GM21576 (cell line): ENCODE measurements around the gene SEPTIN8.

Source experiments
- ATAC-seq: cut with Tn5 transposase; IDR thresholded peaks from one replicate; pipeline ENCODE4 v1.9.1; 2021; ENCODE audit warnings: mild to moderate bottlenecking, moderate library complexity; ENCODE audit not compliant: unreplicated experiment

The SEPTIN8 gene, protein sequence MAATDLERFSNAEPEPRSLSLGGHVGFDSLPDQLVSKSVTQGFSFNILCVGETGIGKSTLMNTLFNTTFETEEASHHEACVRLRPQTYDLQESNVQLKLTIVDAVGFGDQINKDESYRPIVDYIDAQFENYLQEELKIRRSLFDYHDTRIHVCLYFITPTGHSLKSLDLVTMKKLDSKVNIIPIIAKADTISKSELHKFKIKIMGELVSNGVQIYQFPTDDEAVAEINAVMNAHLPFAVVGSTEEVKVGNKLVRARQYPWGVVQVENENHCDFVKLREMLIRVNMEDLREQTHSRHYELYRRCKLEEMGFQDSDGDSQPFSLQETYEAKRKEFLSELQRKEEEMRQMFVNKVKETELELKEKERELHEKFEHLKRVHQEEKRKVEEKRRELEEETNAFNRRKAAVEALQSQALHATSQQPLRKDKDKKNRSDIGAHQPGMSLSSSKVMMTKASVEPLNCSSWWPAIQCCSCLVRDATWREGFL

GRCh38 chr5:132777209-132778069, at the start of gene SEPTIN8:
SEPTIN8 (minus strand) TSS chr5:132777239; CDS start chr5:132777137, 102 bp downstream.
- peak; percentile 61 for ATAC-seq

DNA sequence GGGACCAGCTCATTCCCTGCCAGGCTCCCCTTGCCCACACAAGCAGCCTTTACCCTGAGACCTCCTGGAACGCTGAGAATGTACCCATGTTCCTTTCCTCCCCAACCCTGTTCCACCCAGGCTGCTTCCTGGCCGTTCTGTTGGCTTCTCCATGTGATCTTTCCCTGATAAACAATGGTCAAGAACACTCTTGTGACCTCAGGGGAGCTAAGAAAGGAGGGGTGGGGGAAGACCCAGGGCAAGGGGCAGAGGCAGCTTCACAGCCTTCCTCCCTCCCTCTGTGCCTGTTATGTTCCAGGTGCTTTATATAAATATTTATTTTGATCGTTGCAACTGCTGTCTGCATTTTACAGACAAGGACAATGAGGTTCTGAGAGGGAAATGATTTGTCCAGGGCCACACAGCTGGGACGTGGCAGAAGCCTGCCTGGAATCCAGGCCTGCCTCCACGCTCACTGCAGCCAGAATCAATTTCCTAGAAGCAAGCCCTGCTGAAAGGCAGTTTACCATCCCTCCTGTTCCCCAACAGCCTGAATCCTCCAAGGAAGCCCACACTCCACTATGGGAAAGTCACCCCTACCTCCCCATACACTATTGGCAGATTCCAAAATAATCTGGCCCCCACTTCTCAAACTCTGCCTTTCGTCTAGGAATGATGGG, 49.5 kb upstream of the SEPTIN8 start:
- ATAC-seq, result no peak

DNA sequence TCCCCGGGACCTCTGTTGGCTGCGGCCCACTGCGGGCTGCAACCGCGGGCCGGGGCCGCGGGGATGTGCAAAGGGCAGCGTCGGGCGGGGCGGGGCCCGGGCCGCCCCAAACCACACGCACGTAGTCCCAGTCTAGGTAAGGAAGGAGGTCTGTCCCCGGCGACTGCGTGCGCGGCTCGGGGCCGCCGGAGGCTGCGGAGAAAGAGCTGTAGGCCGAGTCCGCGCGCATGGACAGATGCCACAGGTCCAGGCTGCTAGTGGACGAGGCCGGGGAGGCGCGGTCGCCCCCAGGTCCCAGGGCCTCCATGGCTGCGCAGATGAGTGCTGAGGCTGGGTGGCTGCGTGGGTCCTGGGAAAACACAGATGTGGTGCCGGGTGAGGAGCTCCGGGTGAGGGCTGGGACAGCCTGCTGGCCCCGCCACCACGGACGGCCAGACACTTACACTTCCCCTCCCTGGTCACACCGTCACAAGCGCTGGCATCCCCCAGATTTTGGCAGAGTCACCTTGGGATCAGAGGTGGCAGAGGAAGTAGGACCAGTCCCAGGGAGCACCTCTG, 48.9 kb upstream of the SEPTIN8 start:
- ATAC-seq, result no peak

GRCh38 chr5:132825033-132825833, 48.2 kb upstream of the SEPTIN8 start:
- ATAC-seq, result no peak

- ATAC-seq, result no peak
These were observed 47.4 kb upstream of the SEPTIN8 start for GRCh38 chr5:132824426-132824825.

GRCh38 chr5:132823481-132824050, 46.5 kb upstream of the SEPTIN8 start:
- no peak for ATAC-seq

GRCh38 chr5:132822650-132823480, 45.8 kb upstream of the SEPTIN8 start:
- ATAC-seq, result no peak

DNA sequence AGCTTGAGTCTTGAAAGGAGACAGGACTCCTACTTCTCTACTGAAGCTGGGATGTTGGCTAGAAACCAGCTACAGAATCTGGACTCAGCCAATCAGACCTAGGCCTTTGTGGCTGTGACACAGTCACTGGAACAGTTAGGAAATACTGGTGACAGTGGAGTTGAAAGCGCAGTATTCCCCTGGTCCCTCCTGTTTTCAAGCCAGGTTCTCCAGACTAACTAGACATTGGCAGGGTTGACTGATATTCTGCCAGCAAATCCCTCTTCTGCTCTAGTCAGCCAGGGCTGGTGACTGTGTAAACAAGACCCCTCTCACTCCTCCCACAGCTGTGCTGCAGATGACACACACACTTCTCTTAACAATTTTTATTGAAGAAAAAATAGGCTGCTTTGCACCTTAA, 44.8 kb upstream of the SEPTIN8 start:
- no peak for ATAC-seq

DNA sequence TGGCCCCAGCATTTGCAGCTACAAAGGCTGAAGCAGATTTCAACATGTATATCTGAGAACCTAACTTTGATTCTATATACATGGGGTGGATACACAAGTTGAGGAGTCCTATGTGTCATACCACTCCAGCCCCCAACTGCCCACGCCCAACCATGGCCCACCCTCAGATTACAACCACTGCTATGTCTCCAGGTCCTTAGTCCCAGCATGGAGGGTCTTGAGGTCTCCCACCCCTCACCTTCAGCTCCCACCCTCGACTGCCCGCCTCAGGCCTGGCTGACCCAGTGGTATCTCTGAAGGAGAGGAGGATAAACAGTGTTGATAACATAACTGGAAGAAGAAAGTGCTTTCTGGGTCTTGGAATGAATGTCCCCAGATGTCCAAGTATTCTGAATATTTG, 44.3 kb upstream of the SEPTIN8 start:
- ATAC-seq, result no peak

GRCh38 chr5:132820162-132820754, 43.2 kb upstream of the SEPTIN8 start:
- peak; percentile 85 for ATAC-seq

GRCh38 chr5:132819468-132819867, 42.4 kb upstream of the SEPTIN8 start:
- no peak for ATAC-seq

DNA sequence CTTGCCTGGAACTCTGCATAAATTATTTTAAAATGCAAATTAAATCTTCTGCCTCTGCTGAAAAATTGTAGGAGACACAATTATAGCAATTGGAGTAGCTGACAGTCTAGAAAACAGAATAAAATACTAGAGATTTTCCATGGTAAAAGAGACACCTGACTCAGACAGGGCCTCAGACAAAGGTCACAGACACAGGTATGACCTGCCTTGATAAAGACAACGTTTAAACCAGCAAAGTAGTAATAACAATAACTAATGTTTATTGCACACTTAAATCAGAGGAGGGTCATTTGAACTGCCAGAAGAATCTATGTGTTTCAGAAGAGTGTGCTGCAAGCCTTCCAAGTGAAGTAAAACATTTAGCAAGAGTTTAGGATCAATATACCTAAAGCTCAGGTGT, 40.0 kb upstream of the SEPTIN8 start:
- no peak for ATAC-seq

DNA sequence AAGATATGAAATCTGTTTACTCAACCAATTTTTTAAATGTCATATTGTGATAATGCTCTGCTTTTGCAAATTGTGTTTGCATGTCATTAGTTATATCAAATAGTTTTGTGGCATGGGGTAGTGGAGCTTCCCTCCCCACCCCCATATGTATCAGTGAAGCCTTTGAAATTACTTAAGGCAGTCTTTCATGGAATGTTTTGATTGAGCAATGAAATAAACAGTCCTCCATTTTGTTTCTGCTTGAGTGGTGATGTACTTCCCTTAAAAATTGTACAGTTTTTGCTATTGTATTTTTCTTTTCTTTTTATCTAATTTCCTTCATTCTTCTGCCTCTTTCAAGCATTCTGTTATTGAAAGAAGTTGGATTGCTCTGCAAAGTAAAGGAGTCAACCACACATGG, 39.5 kb upstream of the SEPTIN8 start:
- ATAC-seq, result no peak

DNA sequence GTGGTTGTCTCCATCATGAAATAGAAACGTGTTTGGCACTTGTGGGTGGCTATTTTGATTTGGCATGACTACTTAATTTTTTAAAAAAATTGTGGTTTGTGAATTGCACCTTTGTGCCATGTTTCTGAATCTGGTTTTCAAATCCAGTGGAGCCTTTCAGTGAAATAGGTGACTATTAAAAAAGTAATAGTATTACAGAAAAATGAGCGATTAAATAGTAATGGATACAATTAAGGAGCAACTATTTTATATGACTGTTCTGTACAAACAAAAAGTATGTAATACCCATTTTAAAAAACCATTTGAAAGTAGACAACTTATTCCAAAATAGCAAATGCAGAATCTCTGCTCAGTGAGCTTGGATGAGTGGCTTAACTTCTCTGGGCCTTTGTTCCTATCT, 39.0 kb upstream of the SEPTIN8 start:
- no peak for ATAC-seq

DNA sequence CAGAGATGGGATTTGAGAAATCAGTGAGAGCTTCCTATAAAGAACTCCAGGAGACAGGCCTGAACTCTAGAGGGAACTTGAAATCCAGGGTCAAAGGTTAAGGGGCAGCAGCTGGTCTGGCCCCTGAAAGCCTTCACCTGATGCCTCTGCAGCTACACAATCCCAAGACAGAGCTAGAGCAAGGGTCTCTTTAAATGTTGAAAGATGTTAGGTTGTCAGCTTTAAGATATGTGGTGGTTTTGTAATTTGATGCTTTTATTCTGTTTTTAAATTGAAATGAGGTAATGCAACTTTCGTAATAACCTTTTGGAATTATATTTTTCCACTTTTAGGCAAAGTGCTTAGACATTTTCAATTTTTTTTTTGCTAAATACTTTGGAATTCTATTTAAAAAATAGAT, 38.4 kb upstream of the SEPTIN8 start:
- no peak for ATAC-seq

DNA sequence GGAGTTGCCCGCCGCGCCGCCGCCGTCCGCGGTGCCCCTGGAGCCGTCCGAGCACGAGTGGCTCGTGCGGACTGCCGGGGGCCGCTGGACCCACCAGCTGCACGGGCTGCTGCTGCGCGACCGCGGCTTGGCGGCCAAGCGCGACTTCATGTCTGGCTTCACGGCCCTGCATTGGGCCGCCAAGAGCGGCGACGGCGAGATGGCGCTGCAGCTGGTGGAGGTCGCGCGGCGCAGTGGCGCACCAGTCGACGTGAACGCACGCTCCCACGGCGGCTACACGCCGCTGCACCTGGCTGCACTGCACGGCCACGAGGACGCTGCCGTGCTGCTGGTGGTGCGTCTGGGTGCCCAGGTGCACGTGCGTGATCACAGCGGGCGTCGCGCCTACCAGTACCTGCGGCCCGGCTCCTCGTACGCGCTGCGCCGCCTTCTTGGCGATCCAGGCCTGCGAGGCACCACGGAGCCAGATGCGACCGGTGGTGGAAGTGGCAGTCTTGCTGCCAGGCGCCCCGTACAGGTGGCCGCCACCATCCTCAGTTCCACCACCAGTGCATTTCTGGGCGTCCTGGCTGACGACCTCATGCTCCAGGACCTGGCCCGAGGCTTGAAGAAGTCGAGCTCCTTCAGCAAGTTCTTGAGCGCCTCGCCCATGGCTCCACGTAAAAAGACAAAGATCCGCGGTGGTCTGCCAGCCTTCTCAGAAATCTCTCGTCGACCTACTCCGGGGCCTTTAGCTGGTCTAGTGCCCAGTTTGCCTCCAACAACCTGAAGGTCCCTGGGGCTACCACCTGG, 37.7 kb upstream of the SEPTIN8 start:
- no peak for ATAC-seq

GRCh38 chr5:132813599-132814502, 36.8 kb upstream of the SEPTIN8 start:
- ATAC-seq, result no peak
